HK-2 (cell line): ENCODE data around the gene ASB2.

Source experiments
- DNase-seq: peaks from one replicate; pipeline ENCODE4 v3.0.0-alpha.2; 2018; ENCODE audit not compliant: unreplicated experiment

Gene ASB2

GRCh38 chr14:93950948-93951634, 25.3 kb downstream of the ASB2 start:
- DNase-seq = no peak

DNA sequence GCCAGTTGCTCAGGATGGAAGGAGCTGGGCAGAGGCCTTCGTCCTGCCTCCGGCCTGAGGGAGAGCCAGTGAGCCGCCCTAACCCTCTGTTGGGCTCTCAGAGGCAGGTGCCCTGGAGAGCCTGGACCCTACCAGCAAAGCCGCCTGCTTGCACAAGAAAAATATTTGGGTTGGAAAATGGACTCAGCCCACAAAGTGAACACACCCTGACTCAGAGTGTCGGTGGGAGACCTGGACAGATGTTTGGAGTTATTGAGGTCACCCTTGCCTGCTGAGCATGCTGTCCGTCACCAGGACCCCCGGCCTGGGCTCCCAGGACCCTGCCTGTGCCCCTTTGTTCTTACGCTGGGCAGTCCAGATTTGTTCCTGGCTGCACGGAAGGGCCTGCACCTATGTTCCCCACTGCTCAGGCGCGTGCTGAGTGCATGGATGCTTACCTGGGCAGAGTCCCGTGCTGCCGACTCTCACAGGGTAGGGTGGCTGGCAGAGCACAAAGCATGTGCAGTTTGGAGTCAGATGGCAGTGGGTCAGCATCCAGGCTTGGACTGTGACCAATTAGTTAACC, 26.8 kb downstream of the ASB2 start:
- DNase-seq = no peak

- no peak for DNase-seq
Measured at GRCh38 chr14:93947282-93947681, 29.1 kb downstream of the ASB2 start.

GRCh38 chr14:93946541-93947090, 29.8 kb downstream of the ASB2 start:
- no peak for DNase-seq

GRCh38 chr14:93946104-93946503, 30.3 kb downstream of the ASB2 start:
- DNase-seq = peak; percentile 41

GRCh38 chr14:93945070-93945399, 31.3 kb downstream of the ASB2 start:
- DNase-seq = no peak

DNA sequence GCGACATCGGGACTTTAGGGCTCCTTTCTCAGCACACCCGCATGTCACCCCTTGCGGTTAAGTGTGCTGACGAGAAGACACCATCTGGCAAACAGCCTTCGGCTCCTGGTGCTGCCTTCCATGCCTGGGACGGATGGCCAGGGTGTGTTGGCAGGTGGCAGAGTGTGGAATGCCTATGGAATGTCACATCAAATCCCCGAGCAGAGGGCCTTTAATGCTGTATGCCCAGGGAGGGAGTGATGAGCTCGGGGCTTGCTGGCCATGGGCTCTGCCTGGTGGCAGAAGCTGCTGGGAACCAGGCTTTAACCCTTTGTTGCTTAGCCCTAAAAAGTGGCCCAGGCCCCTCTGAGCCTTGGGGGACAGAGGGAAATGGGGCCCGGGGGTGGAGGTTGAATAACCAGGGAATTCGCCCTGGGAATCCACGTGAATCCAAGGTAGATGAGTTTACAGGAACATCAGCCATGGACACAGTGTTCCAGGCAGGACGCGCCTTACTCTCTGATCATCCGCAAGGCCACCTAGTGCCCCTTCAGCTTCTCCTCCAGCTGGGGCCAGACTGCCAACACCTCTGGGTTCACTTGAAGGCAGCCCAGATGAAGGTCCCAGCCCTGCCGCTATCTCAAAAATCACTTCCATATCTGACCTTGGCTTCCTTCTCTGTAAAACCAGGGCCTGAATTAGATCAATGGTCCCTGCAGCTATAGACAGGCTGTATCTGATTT, 31.9 kb downstream of the ASB2 start:
- DNase-seq = no peak

DNA sequence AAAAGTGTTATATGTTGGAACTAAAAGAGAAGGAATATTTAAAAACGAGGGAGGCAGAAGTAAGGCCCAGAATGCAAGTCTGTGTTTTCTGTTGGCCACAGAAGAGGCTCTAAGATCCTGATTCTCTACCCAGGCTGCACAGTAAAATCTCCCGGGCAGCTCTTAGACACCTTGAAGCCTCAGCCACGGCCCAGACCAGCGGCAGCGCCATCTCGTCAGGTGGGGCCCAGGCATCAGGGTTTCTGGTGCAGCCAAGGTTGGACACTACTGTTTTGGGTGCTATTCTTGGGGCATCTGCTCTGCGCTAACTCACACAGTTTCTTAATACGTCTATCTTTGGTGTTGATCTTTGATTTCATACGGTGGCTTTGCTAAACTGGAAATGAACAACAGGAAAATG, 32.4 kb downstream of the ASB2 start:
- no peak for DNase-seq

GRCh38 chr14:93943052-93943451, 33.3 kb downstream of the ASB2 start:
- DNase-seq = peak; percentile 76

- peak; percentile 81 for DNase-seq
Measured at GRCh38 chr14:93941293-93941910, 35.0 kb downstream of the ASB2 start.

GRCh38 chr14:93940437-93940836, 35.9 kb downstream of the ASB2 start:
- no peak for DNase-seq

DNA sequence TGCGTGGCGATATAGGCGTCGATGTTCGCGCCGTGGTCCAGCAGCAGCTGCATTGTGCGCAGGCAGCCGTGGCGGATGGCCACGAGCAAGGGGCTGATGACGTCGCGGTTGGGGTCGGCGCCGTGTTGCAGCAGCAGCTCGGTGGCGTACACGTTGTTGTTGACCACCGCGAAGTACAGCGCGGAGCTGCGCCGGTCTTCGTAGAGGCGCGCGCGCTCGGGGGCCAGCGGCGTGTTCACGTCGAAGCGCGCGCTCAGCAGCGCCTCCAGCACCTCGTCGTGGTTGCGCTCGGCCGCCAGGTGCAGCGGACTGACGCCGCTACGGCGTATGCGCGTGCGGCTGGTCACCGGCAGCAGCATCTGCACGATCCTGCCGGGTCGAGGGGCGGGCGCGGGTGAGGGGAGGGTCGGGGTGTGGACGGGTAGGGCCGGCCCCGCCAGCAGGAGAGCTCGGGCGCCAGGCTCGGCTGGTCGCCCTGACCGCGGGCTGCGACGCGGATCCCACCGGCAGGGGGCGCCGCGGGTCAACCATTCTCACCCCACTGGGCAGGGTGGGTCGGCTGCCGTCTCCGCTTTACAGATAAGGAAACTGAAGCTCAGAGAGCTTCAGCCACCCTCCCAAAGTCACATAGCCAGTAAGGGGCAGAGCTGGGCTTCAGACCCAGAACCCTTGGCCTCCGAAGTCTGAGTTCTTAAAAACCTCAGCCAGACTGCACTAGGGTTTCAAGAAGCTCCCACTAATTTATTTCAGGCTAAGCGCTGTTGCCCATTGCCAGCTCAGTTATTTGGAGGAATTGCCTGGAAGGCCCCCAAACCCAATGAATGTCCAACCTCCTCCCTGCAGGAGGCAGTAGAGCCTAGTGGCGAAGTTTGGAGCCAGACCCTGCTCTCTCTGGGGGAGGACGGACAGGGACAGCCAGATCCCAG, 36.8 kb downstream of the ASB2 start:
- DNase-seq = no peak

GRCh38 chr14:93938751-93939303, 37.5 kb downstream of the ASB2 start:
- DNase-seq = no peak

DNA sequence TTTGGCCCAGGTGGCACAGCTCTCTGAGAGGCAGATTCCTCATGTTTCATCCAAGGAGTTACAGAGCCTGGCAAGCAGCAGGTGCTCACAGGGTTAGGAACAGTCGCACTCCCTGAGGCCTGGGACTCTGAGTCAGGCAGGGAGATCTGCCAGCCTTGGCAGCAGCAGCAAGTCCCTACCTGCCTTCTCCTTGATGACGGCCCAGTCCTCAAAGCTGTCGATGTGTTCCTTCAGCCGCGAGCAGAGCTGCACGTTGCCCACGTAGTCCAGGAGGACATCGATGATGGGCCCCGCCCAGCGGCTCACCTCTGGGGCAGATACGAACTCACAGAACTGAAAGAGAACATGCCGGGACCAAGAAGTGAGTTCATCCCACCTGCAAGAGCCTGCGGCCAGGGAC, 38.9 kb downstream of the ASB2 start:
- DNase-seq = no peak

DNA sequence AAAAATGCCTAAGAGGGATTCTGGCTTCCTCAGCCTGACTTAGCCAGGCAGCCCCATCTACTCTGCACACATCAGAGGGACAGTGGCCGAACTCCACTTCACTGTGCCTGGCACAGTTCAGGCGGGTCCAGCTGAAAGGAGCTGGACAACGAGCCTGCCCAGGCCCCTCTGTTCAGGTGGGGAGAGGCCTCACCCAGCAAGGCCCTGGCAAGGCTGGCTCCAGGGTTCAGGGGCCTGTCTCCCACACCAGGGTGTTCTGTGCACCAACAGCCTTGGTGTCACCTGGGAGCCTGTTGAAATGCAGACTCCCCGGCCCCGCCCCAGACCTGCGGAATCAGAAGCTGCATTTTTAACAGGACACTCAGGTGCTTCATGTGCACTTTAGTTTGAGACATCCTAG, 39.4 kb downstream of the ASB2 start:
- no peak for DNase-seq

- no peak for DNase-seq
Measured at GRCh38 chr14:93936245-93936644, 40.1 kb downstream of the ASB2 start.

DNA sequence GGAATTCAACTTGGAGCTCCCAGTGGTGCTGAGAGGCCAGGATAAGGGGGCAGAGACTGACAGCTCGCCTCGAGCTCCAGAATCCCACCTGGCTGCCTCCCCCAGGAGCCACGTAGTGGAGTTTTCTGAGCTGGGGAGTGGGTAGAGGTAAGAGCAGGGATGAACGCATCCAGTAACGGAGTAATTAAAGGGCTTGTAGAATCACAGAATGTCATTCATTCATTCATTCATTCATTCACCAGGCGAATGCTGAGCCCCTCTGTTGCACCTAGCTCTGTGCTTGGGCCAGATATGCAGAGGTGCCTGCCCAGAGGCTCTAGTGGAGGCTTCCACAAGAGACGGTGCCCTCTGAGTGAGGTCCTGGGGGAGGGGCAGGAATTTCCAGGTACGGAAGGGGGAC, 41.2 kb downstream of the ASB2 start:
- DNase-seq = no peak

- no peak for DNase-seq
Measured at GRCh38 chr14:93932642-93933041, 43.7 kb downstream of the ASB2 start.

GRCh38 chr14:93930989-93931307, 45.4 kb downstream of the ASB2 start:
- DNase-seq = no peak

GRCh38 chr14:93930296-93930988, 45.9 kb downstream of the ASB2 start:
- DNase-seq = no peak

DNA sequence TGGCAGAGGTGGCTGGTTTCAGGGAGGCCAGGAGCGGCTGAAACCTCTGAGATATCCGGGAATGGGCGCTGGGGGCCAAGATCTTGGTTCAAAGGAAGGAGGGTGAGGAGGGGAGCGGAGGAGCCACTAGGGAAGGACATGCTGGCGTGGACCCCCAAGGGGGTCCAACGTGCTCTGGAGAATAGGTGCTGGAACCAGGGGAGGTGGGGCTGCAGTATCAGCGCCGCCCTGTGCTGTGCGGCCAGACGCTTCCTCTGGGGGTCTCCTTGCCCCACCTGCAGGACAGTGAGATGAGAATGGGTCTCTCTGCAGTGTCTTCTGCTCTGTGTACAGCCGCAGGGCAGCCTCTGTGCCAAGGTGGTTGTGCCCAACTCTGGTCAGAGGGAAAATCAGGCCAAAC, 46.7 kb downstream of the ASB2 start:
- DNase-seq = no peak
